ENCODE results near the gene GSE1.

Gene GSE1

GRCh38 chr16:85577899-85578598 is 35.1 kb upstream of the GSE1 start:
- H3K4me3 ChIP-seq (ENCODE audit: low read depth, low read length), result no peak overlapping the region
- TF ChIP-seq MAX (IDR thresholded peaks at IDR 0.05; ENCODE audit: low read depth, low read length), result no peak
- no peak for TF ChIP-seq CTCF (IDR thresholded peaks at IDR 0.05; ENCODE audit: low read depth, low read length)
- no peak for TF ChIP-seq POLR2A (IDR thresholded peaks at IDR 0.05; ENCODE audit: extremely low read depth, insufficient read length)
- TF ChIP-seq MYC (IDR thresholded peaks at IDR 0.05; ENCODE audit: low read depth, low read length), result no peak
- no peak for DNase-seq (ENCODE audit: low read depth)

- H3K4me3 ChIP-seq (ENCODE audit: low read depth, low read length), result no peak overlapping the region
- no peak for DNase-seq (ENCODE audit: low read depth)
- TF ChIP-seq POLR2A (IDR thresholded peaks at IDR 0.05; ENCODE audit: extremely low read depth, insufficient read length) (no peak), MYC (IDR thresholded peaks at IDR 0.05; ENCODE audit: low read depth, low read length) (no peak), MAX (IDR thresholded peaks at IDR 0.05; ENCODE audit: low read depth, low read length) (no peak), CTCF (IDR thresholded peaks at IDR 0.05; ENCODE audit: low read depth, low read length) (no peak)
Measured at GRCh38 chr16:85578599-85578948, 34.5 kb upstream of the GSE1 start.

- DNase-seq (ENCODE audit: low read depth), result no peak
- TF ChIP-seq POLR2A (IDR thresholded peaks at IDR 0.05; ENCODE audit: extremely low read depth, insufficient read length), result no peak
- H3K4me3 ChIP-seq (ENCODE audit: low read depth, low read length), result no peak overlapping the region
Measured at GRCh38 chr16:85579191-85579590, 33.9 kb upstream of the GSE1 start.

- no peak for TF ChIP-seq MAX (IDR thresholded peaks at IDR 0.05; ENCODE audit: low read depth, low read length)
- no peak for TF ChIP-seq CTCF (IDR thresholded peaks at IDR 0.05; ENCODE audit: low read depth, low read length)
- TF ChIP-seq MYC (IDR thresholded peaks at IDR 0.05; ENCODE audit: low read depth, low read length), result no peak
- no peak for TF ChIP-seq POLR2A (IDR thresholded peaks at IDR 0.05; ENCODE audit: extremely low read depth, insufficient read length)
- DNase-seq (ENCODE audit: low read depth), result no peak
- no peak overlapping the region for H3K4me3 ChIP-seq (ENCODE audit: low read depth, low read length)
Measured at GRCh38 chr16:85579923-85580580, 33.1 kb upstream of the GSE1 start.

GRCh38 chr16:85580684-85581083 is 32.4 kb upstream of the GSE1 start:
- H3K4me3 ChIP-seq (ENCODE audit: low read depth, low read length), result no peak overlapping the region
- TF ChIP-seq POLR2A (IDR thresholded peaks at IDR 0.05; ENCODE audit: extremely low read depth, insufficient read length) (no peak), CTCF (IDR thresholded peaks at IDR 0.05; ENCODE audit: low read depth, low read length) (no peak), MAX (IDR thresholded peaks at IDR 0.05; ENCODE audit: low read depth, low read length) (no peak), MYC (IDR thresholded peaks at IDR 0.05; ENCODE audit: low read depth, low read length) (no peak)
- DNase-seq (ENCODE audit: low read depth), result no peak

GRCh38 chr16:85582229-85582991 is 30.7 kb upstream of the GSE1 start:
- TF ChIP-seq POLR2A (IDR thresholded peaks at IDR 0.05; ENCODE audit: extremely low read depth, insufficient read length), result no peak
- TF ChIP-seq MYC (IDR thresholded peaks at IDR 0.05; ENCODE audit: low read depth, low read length), result no peak
- TF ChIP-seq CTCF (IDR thresholded peaks at IDR 0.05; ENCODE audit: low read depth, low read length), result no peak
- TF ChIP-seq MAX (IDR thresholded peaks at IDR 0.05; ENCODE audit: low read depth, low read length), result no peak
- no peak for DNase-seq (ENCODE audit: low read depth)
- H3K4me3 ChIP-seq (ENCODE audit: low read depth, low read length), result no peak overlapping the region

Measured in NB4 (cell line).